ENCODE measurements around the gene CHRM2.

DNA sequence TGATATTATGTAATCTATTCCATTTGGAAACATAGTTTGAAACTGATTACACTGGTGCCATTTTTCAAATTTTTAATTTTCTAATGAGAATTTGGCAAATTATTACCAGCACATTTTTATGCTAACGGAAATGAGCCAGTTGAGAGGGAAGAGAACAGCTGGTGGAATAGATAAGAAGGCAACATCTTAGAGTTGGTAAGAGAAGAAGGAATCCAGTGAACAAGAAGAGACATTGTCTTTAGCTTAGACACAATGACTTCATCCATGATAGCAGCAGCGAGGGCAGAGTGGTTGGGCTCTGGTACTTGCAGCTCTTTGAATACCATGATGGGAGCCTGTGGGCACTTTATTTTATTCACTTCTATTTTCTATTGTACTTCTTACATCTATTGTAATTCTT is 89.6 kb downstream of the CHRM2 start:
- TF ChIP-seq ZNF134 (CRISPR knock-in tag; conservative IDR thresholded peaks at IDR 0.05), result no peak
- TF ChIP-seq, protein P1, sequence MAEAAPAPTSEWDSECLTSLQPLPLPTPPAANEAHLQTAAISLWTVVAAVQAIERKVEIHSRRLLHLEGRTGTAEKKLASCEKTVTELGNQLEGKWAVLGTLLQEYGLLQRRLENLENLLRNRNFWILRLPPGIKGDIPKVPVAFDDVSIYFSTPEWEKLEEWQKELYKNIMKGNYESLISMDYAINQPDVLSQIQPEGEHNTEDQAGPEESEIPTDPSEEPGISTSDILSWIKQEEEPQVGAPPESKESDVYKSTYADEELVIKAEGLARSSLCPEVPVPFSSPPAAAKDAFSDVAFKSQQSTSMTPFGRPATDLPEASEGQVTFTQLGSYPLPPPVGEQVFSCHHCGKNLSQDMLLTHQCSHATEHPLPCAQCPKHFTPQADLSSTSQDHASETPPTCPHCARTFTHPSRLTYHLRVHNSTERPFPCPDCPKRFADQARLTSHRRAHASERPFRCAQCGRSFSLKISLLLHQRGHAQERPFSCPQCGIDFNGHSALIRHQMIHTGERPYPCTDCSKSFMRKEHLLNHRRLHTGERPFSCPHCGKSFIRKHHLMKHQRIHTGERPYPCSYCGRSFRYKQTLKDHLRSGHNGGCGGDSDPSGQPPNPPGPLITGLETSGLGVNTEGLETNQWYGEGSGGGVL (CRISPR knock-in tag; IDR thresholded peaks at IDR 0.05), result no peak
- TF ChIP-seq, protein P2, sequence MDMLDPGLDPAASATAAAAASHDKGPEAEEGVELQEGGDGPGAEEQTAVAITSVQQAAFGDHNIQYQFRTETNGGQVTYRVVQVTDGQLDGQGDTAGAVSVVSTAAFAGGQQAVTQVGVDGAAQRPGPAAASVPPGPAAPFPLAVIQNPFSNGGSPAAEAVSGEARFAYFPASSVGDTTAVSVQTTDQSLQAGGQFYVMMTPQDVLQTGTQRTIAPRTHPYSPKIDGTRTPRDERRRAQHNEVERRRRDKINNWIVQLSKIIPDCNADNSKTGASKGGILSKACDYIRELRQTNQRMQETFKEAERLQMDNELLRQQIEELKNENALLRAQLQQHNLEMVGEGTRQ (CRISPR knock-in tag; IDR thresholded peaks at IDR 0.05), result no peak
- TF ChIP-seq, protein P3, sequence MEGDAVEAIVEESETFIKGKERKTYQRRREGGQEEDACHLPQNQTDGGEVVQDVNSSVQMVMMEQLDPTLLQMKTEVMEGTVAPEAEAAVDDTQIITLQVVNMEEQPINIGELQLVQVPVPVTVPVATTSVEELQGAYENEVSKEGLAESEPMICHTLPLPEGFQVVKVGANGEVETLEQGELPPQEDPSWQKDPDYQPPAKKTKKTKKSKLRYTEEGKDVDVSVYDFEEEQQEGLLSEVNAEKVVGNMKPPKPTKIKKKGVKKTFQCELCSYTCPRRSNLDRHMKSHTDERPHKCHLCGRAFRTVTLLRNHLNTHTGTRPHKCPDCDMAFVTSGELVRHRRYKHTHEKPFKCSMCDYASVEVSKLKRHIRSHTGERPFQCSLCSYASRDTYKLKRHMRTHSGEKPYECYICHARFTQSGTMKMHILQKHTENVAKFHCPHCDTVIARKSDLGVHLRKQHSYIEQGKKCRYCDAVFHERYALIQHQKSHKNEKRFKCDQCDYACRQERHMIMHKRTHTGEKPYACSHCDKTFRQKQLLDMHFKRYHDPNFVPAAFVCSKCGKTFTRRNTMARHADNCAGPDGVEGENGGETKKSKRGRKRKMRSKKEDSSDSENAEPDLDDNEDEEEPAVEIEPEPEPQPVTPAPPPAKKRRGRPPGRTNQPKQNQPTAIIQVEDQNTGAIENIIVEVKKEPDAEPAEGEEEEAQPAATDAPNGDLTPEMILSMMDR (IDR thresholded peaks at IDR 0.05 in 2 of 3, conservative IDR thresholded peaks at IDR 0.05 in 1 of 3; ENCODE audit: insufficient read depth in 2 of 3, low read depth in 1 of 3, low read length in 3 of 3), result no peak
- no peak for TF ChIP-seq ZNF124 (CRISPR knock-in tag; IDR thresholded peaks at IDR 0.05)
- TF ChIP-seq, protein P4, sequence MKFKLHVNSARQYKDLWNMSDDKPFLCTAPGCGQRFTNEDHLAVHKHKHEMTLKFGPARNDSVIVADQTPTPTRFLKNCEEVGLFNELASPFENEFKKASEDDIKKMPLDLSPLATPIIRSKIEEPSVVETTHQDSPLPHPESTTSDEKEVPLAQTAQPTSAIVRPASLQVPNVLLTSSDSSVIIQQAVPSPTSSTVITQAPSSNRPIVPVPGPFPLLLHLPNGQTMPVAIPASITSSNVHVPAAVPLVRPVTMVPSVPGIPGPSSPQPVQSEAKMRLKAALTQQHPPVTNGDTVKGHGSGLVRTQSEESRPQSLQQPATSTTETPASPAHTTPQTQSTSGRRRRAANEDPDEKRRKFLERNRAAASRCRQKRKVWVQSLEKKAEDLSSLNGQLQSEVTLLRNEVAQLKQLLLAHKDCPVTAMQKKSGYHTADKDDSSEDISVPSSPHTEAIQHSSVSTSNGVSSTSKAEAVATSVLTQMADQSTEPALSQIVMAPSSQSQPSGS (CRISPR knock-in tag; IDR thresholded peaks at IDR 0.05), result no peak

Measured in K562 (cell line).